Fibroblast of skin of scalp (primary cell): Measurements from ENCODE around the gene IRF3.

Source experiments
- DNase-seq: peaks from one replicate; pipeline ENCODE4 v3.0.0-alpha.2; 2013

The IRF3 gene

DNA sequence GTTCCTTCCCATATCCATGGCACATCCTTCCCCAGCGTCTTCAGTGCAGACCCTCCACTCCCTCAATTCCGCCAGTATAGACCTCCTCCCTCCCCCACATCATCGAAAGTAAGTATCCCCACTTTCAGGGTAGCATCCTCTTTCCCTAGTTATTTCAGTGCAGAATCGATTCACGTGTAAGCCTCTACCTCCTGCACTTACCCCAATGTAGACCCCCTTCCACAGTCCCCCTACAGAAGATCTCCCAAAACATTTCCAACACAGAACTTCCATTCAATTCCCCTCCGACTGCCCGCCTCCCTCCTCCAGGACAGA is 664 bp downstream of the IRF3 start:
- DNase-seq, result no peak

DNA sequence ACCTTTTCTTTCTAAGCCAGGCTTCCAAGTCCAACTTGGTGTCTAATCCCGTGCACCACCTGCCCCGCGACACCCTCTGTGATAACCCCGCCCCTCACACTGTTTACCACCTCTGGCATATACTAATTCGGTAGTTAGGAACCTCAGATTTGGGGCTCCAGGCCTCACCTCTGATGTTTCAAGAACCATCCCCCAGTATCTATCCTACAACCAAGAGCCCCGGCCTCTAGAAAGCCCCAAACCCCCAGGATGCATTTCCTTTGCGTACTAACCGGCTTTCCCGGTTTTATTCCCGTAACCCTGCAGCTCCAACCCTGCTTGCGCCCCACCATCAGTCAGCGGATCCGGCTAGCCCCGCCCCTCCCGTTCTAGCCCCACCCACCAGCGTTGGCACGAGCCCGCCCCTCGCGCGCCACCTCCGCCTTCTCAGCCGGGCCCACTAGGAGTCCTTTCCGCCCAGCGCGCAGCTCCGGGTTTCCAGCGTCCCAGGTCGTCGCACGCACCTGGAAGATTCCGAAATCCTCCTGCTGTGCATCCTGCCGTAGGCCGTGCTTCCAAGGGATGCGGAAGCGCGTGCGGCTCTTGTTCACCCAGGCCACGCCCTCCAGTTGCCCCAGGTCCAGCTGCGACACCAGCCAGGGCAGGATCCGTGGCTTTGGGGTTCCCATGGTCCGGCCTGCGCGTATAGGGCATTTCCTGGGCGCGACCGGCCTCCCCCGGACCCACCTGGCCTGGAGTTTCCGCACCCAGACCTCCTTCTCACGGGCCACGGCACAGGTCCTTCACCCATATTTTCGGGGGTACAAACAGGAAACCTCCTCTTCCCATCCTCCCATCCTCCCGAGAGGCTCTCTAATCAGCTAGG is 1.3 kb downstream of the IRF3 start:
- peak; percentile 72 for DNase-seq

DNA sequence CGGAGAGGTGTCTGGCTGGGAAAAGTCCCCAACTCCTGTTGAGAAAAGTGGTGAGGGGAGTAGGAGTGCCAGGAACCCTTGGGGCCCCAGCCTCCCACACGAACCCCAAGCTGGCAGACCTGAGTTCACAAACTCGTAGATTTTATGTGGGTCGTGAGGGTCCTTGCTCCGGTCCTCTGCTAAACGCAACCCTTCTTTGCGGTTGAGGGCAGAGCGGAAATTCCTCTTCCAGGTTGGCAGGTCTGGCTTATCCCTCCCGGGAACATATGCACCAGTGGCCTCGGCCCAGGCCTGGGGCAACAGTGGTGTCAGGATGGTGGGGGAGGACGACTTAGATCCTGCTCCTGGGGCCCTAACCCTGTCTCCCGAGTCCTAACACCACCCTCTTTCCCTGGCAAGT is 2.4 kb downstream of the IRF3 start:
- no peak for DNase-seq

DNA sequence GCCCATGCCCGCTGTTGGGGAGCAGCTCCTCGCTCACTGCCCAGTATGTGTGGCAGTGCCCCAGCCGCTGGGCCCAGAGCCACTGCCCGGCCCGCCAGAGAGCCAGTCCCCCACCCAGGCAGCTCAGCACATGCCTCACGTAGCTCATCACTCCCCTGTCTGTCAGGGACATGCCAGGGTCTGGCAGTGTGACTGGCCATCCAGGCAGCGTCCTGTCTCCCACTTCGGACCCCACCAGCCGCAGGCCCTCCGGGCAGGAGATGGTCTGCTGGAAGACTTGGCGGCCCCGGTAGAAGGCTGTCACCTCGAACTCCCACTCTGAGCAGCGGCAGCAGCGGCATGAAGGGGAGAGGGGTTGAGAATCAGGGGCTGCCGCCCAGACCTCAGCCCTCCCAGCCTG is 3.6 kb downstream of the IRF3 start:
- DNase-seq, result no peak

DNA sequence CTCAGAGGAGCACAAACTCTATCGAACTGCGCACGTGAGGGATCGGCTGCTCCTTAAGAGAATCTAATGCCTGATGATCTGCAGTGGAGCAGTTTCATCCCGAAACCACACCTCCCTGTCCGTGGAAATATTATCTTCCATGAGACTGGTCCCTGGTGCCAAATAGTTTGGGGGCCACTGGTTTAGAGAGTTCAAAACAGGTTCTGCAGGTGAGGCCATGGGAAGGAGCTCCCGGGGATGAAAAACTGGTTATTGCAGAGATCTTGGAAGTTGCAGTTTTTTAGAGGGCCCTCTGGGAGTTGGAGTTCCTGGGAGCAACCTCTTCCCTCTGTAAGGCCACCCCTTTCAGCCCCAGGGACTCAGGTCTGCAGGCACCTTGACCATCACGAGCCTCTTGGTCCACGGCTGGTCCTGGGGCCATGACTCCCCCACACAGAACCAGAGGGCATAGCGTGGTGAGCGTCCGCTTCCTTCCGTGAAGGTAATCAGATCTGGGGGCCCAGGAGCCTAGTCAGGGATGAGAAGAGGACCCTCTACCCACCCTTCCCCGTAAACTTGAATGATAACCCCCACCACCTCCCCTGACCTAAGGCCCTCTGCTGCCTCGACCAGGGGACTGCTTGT is 5.2 kb downstream of the IRF3 start:
- DNase-seq, result no peak

DNA sequence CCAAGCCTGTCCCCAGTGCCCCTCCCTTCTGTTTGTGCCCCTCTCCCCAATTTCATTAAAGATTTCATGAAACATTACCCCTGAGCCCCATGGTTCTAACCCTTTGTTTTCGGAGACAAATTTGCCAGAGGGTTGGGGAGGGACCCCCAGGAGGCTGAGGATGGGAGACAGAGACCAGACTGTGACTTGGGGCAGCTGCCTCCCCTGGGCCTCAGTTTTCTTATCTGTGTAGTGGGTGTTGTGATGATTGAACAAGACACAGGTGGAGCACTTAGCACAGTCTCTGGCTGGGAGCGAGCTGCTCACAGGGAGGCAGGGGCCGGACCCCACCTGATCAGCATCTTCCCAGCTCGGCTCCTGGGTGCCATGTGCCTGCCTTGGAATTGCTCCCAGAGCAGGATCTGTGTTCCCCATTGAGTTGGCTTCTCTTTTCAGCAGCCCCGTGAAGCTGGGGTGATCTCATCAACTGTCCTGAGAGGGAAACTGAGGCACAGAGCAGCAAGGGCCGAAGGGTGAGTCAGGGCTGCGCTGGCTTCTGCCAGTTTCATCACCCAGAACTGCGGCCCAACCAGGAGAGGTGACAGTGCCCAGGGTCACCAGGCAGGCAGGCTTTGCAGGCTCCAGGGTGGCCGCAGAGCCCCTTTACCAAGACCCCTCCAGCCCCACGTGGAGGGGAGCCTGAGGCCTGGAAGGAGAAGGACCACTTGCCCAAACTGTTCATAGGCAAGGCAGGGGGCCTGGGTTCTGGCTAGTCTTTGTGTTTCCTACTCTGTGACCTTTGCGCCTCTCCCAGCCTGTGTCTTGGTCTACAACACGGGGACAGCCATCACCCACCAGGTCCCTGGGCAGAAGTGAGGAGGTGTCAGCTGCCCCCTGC is 6.9 kb downstream of the IRF3 start:
- no peak for DNase-seq

DNA sequence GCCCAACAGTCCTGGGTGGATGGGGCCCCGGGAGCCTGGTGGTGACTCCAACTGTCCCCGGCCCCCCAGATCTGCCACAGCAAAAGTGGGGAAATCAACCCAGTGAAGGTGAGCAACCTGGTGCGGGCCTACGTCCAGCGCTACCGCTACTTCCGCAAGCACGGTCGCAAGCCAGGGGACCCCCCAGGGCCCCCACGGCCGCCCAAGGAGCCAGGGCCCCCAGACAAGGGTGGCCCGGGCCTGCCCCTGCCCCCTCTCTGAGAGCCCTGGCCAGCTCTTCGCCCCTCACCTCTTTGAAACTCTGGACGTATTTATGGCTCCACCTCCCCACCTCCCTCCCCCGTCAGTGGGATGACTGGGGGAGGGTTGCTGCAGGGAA is 7.5 kb downstream of the IRF3 start:
- DNase-seq, result no peak

DNA sequence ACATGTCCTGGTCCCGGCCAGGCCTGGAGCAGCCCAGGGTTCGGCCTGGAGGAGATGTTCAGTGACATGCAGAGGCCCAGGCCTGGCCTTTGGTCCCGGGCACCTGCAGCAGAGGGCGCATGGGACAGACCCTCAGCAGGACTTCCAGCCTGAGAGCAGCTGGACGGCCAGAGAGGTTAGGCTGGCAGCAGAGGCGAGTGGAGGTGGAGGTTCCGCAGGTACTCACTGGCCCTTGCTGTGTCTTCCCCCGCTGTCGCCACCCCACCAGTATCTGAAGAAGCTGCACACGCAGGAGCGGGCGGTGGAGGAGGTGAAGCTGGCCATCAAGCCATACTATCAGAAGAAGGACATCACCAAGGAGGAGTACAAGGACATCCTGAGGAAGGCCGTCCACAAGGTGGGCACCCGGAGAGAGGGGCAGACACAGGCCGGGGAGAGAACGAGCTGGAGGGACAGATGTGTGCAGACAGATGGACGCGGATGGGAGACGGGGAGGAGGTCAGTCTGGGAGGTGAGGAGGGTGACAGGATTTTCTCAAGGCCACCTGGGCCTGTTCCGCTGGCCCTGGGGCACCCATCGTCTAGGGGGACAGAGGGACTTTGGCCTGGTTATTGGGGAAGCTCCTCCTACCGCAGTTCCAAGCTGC is 8.0 kb downstream of the IRF3 start:
- DNase-seq, result no peak

DNA sequence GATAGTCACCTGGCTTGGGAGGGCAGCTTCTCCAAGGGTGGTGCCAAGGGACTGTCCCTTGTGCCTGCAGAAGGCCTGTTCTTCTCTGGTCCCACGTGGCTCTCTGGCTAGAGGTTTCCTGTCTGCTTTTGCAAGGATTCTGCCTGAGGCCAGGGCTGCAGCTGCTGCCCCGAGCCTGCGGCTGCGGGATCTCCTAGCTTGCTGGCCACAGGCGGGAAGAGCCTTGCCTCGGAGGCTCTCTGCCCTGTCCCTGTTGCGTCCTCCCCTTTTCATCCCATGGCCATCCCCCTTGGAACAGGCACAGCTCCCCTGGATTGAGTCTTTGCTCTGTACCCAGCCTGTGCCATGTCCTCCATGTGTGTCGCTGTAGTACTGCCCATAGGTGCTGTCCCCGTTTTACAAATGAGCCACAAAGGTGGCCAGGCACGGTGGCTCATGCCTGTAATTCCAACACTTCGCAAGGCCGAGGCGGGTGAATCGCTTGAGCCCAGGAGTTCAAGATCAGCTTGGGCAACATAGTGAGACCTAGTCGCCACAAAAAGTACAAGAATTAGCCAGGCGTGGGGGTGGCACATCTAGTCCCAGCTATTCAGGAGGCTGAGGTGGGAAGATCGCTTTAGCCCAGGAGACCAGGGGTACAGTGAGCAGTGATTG is 9.1 kb downstream of the IRF3 start:
- no peak for DNase-seq

DNA sequence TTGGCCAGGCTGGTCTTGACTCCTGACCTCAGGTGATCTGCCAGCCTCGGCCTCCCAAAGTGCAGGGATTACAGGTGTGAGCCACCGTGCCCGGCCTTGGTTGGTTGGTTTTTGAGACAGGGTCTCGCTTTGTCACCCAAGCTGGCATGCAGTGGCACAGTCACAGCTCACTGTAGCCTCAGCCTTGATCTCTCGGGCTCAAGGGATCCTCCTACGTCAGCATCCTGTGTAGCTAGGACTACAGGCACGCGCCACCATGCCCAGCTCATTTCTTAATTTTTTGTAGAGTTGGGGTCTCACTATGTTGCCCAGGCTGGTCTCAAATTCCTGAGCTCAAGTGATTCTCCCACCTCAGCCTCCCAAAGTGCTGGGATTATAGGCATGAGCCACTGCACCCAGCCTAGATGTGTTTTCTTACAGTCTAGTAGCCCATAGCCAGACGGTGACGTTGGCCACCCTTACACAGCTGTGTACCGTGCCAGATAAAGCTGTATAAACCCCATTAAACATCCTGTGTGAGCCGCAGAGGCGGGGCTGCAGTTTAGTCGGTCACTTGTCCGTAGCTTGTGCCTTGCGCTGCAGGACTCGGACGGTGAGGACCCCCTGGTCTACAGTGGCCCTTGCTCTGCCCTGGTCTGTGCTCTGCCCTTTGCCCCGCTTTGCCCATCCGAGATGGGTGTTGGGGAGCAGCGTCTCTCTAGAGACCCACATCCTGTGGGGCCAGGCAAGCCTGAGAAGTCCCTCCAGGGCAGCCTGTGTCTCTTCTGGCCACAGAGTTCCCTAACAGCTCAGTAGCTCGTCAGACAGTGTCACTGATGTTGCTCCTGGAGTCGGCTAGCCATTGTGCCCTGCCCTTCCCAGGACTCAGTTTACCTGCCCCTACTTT is 9.8 kb downstream of the IRF3 start:
- DNase-seq, result no peak

DNA sequence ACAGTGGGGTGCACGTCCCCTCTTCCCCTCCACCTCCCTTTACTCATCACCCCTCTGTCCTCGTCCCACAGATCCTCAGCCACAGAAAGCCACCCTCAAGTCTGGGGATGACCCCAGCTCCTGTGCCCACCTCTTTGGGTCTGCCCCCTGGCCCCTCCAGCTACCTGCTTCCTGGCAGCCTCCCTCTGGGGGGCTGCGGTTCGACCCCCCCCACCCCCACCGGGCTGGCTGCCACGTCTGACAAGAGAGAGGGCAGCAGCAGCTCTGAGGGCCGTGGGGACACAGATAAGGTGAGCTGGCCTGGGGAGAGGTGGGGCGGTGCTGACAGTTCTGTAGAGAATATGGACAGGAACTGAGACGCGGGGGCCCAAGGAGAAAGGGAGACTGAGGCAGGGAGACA is 11.1 kb downstream of the IRF3 start:
- no peak for DNase-seq

DNA sequence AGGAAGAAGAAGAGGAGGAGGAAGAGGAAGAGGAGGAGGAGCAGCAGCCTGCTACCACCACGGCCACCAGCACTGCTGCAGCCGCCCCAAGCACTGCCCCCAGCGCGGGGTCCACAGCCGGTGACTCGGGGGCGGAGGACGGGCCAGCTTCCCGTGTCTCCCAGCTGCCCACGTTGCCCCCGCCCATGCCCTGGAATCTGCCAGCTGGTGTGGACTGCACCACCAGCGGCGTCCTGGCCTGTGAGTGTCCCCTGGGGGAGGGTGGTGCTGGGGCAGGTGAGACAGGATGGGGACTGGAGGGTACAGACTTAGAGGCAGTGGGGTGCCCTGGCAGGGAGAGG is 12.2 kb downstream of the IRF3 start:
- no peak for DNase-seq

DNA sequence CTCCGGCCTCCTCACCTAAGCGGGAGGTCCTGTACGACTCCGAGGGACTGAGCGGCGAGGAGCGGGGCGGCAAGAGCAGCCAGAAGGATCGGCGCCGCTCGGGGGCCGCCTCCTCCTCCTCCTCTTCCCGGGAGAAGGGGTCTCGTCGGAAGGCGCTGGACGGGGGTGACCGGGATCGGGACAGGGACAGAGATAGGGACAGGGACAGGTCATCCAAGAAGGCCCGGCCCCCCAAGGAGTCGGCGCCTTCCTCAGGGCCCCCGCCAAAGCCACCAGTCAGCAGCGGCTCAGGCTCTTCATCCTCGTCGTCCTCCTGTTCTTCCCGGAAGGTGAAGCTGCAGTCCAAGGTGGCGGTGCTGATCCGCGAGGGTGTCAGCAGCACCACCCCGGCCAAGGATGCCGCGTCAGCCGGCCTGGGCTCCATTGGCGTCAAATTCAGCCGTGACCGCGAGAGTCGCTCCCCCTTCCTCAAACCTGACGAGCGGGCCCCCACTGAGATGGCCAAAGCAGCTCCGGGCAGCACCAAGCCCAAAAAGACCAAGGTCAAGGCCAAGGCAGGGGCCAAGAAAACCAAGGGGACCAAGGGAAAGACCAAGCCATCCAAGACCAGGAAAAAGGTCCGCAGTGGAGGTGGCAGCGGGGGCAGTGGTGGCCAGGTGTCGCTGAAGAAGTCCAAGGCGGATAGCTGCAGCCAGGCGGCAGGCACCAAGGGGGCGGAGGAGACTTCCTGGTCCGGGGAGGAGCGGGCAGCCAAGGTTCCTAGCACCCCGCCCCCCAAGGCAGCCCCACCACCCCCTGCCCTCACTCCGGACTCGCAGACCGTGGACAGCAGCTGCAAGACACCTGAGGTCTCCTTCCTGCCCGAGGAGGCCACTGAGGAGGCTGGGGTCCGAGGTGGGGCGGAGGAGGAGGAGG is 12.8 kb downstream of the IRF3 start:
- no peak for DNase-seq

DNA sequence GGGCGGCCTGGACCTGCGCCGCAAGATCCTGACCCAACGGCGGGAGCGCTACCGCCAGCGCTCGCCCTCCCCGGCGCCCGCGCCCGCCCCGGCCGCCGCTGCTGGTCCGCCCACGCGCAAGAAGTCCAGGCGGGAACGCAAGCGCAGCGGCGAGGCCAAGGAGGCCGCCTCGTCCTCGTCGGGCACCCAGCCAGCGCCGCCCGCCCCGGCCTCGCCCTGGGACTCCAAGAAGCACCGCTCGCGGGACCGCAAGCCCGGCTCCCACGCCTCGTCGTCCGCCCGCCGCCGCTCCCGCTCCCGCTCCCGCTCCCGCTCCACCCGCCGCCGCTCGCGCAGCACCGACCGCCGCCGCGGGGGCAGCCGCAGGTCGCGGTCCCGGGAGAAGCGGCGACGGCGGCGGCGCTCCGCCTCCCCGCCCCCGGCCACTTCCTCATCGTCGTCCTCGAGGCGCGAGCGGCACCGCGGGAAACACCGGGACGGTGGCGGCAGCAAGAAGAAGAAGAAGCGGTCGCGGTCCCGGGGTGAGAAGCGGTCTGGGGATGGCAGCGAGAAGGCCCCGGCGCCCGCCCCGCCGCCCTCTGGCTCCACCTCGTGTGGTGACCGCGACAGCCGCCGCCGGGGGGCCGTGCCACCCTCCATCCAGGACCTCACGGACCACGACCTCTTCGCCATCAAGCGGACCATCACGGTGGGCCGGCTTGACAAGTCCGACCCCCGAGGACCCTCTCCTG is 13.7 kb downstream of the IRF3 start:
- no peak for DNase-seq

DNA sequence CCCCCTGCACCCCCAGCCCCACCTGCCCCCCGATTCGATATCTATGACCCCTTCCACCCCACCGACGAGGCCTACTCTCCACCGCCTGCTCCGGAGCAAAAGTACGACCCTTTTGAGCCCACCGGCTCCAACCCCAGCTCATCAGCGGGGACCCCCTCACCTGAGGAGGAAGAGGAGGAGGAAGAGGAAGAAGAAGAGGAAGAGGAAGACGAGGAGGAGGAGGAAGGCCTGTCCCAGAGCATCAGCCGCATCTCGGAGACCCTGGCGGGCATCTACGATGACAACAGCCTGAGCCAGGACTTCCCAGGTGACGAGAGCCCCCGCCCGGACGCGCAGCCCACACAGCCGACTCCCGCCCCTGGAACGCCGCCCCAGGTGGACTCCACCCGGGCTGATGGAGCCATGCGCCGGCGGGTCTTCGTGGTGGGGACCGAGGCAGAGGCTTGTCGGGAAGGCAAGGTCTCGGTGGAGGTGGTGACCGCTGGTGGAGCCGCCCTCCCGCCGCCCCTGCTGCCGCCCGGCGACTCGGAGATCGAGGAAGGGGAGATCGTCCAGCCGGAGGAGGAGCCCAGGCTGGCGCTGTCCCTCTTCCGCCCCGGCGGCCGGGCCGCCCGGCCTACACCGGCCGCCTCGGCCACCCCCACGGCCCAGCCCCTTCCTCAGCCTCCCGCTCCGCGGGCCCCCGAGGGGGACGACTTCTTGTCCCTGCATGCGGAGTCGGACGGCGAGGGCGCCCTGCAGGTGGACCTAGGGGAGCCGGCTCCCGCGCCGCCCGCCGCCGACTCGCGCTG is 14.4 kb downstream of the IRF3 start:
- no peak for DNase-seq

DNA sequence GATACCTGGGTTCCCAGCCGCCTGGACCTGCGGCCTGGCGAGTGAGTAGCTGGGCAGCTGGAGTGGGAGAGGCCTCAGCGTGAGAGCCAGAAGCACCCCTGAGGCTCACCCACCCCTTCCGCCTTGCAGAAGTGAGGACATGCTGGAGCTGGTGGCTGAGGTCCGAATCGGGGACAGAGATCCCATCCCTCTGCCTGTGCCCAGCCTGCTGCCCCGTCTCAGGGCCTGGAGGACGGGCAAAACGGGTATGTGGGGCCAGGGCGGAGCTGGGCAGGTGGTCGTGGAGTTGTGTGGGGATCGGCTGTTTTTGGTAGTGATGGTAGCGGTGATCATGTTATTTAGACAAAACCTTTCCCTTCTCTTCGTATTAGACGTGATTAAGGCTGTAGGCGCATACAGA is 19.1 kb downstream of the IRF3 start:
- no peak for DNase-seq

DNA sequence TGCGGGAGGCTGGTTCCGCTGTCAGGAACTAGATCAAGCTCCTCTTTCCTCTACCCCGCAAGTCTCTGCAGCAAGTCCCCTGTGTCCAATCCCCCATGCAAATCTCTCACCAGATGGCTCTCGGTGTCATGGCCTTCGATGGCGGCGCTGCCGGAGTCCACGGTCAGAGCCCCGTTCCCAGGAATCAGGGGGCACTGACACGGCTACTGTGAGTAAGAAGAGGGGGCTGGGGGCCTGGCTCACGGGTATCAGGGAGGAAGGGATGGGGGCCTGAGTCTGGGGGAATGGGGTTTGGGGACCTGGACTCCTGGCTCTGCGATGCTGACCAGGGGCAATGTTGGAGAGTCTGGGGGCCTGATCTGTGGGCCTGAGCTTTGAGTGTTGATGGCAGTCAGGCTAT is 19.7 kb downstream of the IRF3 start:
- no peak for DNase-seq

DNA sequence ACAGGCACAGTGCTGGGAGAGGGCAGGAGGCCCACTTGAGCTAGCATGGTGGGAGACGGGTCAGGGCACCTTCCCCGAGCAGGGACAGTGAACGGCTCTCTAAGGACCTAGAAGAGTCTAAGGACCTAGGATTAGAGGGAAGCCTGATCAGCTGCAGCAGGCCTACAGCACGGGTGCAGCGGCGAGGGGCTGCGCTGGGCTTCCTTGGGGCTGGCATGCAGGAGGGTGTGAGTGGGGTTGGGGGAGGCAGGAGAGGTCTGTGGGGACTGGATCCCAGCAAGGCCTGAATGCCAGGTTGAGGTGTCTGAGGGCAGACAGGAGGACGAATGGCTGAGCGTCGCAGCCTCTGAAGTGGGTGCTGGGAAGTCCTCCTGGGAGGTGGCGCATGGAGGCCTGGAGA is 20.1 kb downstream of the IRF3 start:
- no peak for DNase-seq

DNA sequence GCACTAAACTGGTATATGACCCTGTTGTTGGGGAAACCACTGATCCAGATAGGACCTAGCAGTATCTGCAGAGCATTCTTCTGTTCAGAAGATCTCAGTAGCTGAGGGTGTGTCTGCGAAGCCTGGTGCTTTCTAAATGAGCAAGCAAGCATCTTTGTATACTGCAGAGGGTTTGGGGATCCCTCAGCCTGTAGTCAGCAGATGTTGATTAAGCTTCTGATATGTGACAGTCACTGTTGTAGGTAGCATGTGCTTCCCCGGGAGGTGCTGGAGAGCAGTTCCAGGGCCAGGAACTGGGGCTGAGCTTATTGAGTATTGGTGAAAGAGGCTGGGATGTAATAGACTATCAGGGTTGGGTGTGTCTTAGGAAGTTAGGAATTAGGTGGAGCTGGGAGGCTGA is 22.2 kb downstream of the IRF3 start:
- no peak for DNase-seq
